Amygdala (tissue), 56 donors: Measurements from ENCODE around the gene ADCY5.

Source experiments
- DNase-seq, 56 donors: peaks; one replicate each; lab custom pipeline; 2025; lab: John Stamatoyannopoulos, UW

Gene ADCY5

GRCh38 chr3:123374016-123374415 lies 74.9 kb downstream of the ADCY5 start:
- no peak for DNase-seq

DNA sequence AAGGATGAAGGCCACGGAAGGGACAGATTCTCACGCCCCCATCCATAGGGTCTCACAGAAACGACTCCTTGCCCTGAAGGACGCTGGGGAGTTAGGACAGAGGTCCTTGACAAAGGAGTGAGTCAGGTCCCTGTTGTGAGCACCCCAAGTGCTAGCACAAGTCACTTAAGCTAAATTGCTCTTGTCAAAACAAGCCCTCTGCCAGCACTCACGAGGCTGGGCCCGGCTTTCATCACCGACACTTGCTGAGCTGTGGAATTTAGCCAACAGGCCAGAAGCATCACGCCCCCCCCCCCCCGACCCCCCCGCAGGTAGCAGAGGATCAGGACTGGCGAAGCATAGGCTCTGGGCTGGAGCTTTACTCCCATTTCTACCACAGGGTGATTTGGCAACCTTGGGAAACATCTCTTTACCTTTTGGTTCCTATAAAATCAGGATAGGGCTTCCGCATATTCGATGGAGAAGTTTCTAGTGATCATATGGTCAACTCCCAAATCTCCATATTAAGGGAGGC lies 75.4 kb downstream of the ADCY5 start:
- no peak for DNase-seq

DNA sequence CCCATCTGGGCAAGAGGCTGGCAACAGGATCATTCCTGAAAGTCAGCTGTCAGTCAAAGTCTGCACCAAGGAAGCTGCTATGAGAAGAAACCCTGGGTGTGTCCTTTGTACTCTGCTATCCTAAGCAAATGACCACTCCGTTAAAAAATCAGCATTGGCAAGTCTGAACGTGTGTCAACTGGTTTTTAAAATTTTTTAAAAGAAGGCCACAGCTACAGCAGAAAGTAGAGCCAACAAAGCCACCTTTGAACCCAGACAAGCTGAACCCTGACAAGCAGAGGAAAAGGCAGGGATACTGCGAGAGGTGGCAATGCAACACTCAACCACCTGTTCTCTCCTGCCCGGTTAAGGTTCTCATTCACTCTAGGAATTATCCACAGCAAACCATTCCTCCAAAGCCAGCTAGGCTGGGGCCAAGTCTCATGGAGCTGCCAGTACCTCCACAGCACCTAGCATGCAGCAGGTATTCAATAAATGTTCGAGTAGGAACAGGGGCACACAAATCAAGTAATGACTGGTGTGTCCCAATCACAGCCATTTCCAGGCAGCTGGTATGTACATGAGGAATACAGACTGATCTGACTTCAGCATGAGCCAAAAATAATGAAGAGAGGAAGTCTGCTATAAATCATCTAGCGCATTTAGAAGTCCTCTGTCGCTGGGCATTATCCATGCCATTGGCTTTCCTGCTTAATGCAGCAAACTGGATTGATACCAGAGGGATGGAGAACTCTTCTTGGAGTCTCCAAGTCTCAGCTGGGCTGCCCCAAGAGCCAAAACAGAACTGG lies 76.0 kb downstream of the ADCY5 start:
- DNase-seq: no peak

DNA sequence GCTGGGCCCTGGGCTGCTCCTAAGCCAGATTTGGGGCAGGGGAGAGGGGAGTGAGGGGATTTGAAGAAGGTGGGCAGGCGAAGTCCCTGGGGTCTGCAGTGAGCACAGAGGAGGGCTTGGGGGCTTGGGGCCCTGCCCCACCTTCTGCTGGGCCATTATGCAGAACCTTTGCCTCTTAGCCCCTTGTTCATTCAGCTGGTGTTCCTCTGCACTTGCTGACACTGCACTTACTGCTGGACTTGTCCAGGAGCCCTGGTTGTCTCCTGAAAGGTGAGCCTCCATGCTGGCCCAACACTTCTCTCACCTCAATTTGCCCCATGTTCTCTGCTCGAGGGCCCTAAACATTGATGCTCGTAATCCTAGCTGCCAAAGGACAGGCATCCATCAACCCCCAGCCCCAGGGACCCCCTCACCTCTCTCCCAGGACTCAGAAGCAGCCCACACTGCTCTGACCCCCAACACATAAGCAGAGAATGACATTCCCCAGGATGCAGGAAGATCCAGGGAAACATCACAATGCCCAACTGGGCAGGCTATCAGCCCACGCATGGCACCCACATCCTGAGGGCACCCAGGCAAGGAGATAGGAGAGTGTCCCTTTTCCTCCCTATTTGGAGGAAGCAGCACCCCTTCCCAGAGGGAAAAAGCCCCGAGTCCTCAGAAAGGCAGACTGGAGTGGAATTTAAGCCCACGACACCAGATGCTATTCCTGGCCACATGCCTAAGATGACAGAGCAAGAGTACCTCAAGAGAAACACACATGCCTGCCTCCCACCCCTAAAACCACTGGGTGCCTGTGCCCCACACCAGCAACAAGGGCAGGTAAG lies 76.8 kb downstream of the ADCY5 start:
- no peak for DNase-seq

DNA sequence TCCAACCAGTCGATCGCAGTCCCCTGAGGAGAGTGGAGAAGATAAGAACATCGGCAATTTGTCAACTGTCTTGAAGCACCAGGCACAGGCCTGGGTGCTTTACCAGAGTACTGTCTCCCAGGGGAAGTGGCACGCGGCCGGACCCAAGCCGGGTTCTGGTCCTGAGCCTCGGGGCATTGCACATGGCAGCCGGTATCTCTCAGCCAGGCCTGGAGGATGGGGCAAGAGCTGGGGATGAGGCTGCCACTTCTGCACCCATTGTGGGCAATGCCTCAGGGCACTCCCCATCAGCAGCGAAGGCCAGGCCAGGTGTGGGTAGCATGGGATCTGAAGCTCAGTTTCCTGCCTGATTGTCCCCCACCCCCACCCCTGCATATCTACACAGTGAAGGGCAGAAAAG lies 77.5 kb downstream of the ADCY5 start:
- DNase-seq: no peak

DNA sequence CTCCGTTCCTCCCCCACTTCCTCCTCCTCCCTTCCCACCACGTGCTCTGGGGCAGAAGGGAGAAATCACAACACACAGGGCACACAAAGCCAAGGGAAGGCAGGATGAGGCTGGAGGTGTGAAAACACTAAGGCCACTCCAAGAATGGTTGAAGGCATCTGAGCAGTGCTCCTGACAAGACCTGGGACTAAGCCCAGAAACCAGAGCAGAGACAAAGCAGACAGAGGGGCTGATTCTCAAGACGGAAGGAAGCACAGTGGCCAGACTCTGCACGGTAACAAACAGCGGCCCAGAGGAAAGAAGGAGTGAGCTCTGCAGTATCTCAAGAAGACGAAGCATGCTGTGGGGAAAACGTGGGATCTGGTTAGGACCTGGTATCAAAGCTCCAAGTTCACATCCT lies 78.1 kb downstream of the ADCY5 start:
- DNase-seq: no peak

GRCh38 chr3:123369085-123369484 lies 79.8 kb downstream of the ADCY5 start:
- no peak for DNase-seq

DNA sequence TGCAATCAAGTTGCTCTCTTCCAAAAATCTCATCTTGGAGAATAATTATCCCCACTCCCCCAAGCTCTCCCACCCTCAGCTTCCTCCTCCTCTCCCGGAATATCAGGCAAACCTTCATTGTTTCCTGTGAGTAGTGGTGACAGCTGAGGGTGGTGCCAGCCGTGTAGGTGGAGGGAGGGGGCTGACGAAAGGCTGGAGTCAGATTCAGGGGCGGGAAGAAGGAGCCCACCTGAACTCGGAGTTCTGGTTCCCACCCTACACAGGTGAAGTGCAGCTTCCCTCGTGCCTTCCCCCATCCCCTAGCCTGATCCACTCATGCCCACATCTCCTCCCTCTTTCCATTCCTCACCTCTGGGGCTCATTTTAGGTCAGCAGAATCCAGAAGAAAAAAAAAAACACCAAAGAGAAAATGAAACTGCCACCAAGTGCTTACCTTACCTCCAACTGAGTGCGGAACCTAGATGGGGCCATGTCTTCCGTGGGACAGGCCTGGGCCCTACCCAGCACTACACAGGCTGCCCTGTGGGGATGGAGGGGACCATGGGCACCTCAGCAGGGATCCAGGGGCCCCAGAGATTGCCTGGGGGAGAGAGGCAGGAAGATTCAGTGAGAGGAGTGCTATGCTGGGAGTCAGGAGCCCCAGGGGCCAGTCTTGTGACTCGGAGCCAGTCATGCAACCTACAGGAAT lies 81.3 kb downstream of the ADCY5 start:
- no peak for DNase-seq

GRCh38 chr3:123365450-123366143 lies 83.3 kb downstream of the ADCY5 start:
- DNase-seq: peak in 1 of 56 donors; percentile 15

- DNase-seq: no peak
These were observed 87.8 kb downstream of the ADCY5 start for GRCh38 chr3:123361071-123361470.

DNA sequence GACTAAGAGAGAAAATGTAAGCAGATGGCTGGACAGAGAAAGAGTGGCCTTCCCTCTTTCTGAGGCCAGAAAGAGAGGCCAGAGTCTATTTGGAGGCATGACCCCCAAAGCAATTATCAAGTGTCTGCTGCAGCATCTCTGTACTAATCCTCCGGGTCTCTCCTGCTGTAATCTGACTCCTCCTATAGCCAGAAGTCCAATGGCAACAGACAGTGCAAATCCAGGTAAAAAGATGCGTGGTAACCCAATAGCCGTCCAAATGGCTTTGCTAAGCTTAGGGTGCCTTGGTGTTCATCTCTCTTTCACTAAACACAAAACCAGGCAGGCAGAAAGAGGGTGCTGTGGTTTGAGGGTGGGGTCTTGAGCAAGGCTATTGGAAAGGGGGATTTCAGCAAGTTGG lies 91.6 kb downstream of the ADCY5 start:
- no peak for DNase-seq

DNA sequence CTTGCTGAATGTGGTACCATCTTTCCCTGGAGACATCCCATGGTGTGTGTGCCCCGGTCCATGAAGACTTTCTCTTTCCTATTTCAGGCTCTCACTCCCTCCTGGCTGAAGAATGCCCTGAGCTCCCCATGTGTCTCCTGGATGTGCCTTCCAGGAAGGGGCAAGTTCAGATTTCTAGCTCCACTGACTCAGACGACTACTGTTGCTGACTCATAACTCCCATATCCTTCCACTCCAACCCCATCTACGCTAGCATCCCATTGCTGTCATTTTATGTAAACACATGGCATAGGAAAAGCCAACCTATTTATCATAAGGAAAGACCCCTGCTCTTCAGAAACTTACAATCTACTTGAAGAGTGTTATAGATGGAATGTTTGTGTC lies 95.0 kb downstream of the ADCY5 start:
- no peak for DNase-seq

- DNase-seq: no peak
These were observed 95.6 kb downstream of the ADCY5 start for GRCh38 chr3:123353227-123353849.

DNA sequence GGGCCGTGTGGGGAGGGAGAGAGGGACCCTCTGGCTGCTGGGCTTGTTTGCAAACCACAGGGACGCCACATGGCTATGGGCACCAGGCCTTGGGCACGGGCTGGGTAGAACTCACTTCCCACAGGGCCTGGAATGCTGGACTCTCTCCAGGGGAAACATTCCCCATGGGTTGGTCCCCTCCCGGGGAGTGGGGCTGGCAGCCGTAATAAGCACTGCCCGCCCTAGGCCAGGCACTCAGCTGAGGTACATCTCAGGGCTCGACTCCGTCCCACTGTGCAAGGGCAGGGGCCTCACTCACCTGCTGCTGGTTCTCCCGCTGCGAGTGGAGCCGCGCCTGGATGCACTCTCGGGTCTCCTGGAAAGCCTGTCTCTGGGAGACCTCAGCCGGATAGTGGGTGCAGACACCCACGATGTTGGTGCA lies 96.7 kb downstream of the ADCY5 start:
- DNase-seq: no peak

GRCh38 chr3:123351501-123351900 lies 97.4 kb downstream of the ADCY5 start:
- DNase-seq: no peak

- DNase-seq: no peak
These were observed 97.9 kb downstream of the ADCY5 start for GRCh38 chr3:123350971-123351370.

DNA sequence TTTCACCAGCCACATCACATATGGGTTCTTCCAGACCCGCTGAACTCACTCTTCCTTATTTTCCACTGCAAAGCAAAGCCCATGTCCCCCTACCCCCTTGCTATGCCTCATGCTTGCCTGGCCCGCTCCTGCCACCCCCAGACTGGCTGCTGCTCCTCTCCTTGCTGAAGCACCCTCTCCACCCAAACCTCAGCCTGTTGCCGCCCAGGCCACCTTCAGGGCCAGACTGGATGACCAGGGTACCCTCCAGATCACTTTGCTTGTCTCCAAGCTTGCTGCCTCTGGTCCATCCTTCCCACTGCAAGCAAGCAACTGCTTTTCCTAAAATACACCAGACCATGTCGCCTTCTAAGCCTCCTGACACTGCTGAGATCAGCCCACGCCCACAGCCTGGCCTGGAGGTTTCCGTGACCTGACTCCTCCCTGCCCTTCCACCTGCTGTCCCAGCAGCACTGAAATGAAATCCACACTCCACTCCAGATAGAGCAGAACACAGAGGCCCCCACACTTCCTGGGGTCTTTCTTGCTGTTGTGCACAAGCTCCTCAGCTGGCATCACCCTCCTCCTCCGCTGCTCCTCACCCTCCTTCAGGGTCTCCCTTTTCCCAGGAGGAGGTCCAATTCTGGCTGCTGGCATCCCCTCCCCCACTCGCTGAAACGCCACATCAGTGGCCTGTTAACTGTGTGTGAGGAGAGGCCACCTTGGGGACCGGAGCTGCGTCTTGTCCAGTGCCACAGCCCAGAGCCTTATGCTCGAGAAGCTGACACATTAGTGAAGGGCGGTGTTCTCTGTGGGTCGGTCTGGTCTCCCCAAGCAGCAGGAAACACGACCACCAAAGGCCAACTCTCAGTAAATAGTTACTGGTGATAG lies 99.1 kb downstream of the ADCY5 start:
- no peak for DNase-seq

DNA sequence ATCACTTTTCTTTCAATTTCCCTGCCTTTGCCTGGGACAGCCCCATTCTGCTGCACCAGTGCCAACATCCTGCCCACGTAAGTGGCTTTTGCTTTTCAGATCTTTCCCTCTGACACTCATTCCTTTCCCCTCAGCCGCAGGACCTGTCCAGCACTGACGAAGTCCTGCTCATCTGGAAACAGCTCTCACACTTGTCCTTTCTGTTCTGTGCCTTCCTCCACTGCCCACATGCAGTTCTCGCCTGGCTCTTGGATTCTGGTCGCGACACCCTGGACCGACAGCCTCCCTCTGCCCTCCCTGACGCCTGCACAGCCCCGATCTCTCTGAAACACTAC lies 99.7 kb downstream of the ADCY5 start:
- no peak for DNase-seq
